ENCODE results near the gene KTN1. TPM values are rescaled to one million over a fixed set of nuclear protein-coding genes. Genes with fewer than 3 reads are reported as not detected.

Gene KTN1
- total RNA-seq, 1 donor from 2014 or later = 150 TPM

- Histone ChIP-seq H3K4me3 (ENCODE audit: low read depth, low read length) (peak overlapping the region; percentile 97), H3K36me3 (ENCODE audit: control insufficient read depth, insufficient read depth, low read length) (no peaks in the 10 kb centered on the region), H3K27me3 (ENCODE audit: control insufficient read depth, insufficient read depth, low read length) (no peaks in the 10 kb centered on the region)
- TF ChIP-seq CTCF (IDR thresholded peaks at IDR 0.05; ENCODE audit: insufficient read depth, low read length, poor library complexity, severe bottlenecking) = no peak
- no peak for DNase-seq (ENCODE audit: low read depth)
Measured at GRCh38 chr14:55580470-55581341, 699 bp downstream of the KTN1 start.

- peak overlapping the region; percentile 97 for H3K4me3 ChIP-seq (ENCODE audit: low read depth, low read length)
- no peak for DNase-seq (ENCODE audit: low read depth)
- TF ChIP-seq CTCF (IDR thresholded peaks at IDR 0.05; ENCODE audit: insufficient read depth, low read length, poor library complexity, severe bottlenecking) = no peak
- no peaks in the 10 kb centered on the region for H3K36me3 ChIP-seq (ENCODE audit: control insufficient read depth, insufficient read depth, low read length)
- H3K27me3 ChIP-seq (ENCODE audit: control insufficient read depth, insufficient read depth, low read length) = no peaks in the 10 kb centered on the region
Measured at GRCh38 chr14:55581342-55581771, 1.4 kb downstream of the KTN1 start.

- Histone ChIP-seq H3K36me3 (ENCODE audit: control insufficient read depth, insufficient read depth, low read length) (no peaks in the 10 kb centered on the region), H3K27me3 (ENCODE audit: control insufficient read depth, insufficient read depth, low read length) (no peaks in the 10 kb centered on the region), H3K4me3 (ENCODE audit: low read depth, low read length) (no peak overlapping the region)
- no peak for DNase-seq (ENCODE audit: low read depth)
- TF ChIP-seq CTCF (IDR thresholded peaks at IDR 0.05; ENCODE audit: insufficient read depth, low read length, poor library complexity, severe bottlenecking) = no peak
Measured at GRCh38 chr14:55582746-55583145, 2.7 kb downstream of the KTN1 start.

- H3K36me3 ChIP-seq (ENCODE audit: control insufficient read depth, insufficient read depth, low read length) = no peaks in the 10 kb centered on the region
- no peak for TF ChIP-seq CTCF (IDR thresholded peaks at IDR 0.05; ENCODE audit: insufficient read depth, low read length, poor library complexity, severe bottlenecking)
- no peak overlapping the region for H3K4me3 ChIP-seq (ENCODE audit: low read depth, low read length)
- H3K27me3 ChIP-seq (ENCODE audit: control insufficient read depth, insufficient read depth, low read length) = no peaks in the 10 kb centered on the region
- no peak for DNase-seq (ENCODE audit: low read depth)
Measured at GRCh38 chr14:55583942-55584468, 4.0 kb downstream of the KTN1 start.

- Histone ChIP-seq H3K36me3 (ENCODE audit: control insufficient read depth, insufficient read depth, low read length) (no peaks in the 10 kb centered on the region), H3K4me3 (ENCODE audit: low read depth, low read length) (no peak overlapping the region), H3K27me3 (ENCODE audit: control insufficient read depth, insufficient read depth, low read length) (no peaks in the 10 kb centered on the region)
- TF ChIP-seq CTCF (IDR thresholded peaks at IDR 0.05; ENCODE audit: insufficient read depth, low read length, poor library complexity, severe bottlenecking) = no peak
- no peak for DNase-seq (ENCODE audit: low read depth)
Measured at GRCh38 chr14:55585854-55586253, 5.8 kb downstream of the KTN1 start.
